AG08396 (cell line): ENCODE data around the gene TBC1D1.
"Not testable (repeated sequence)": the region's sequence is repeated elsewhere in the genome, so short reads cannot be mapped to it uniquely, and the experiment has no call there.

Experiments
- DNase-seq: peaks from one replicate; pipeline ENCODE4 v3.0.0; 2012; ENCODE audit warnings: low spot score, mixed read lengths

Gene TBC1D1

GRCh38 chr4:37889849-37890800, 759 bp upstream of the TBC1D1 start:
- peak; percentile 27 for DNase-seq

GRCh38 chr4:37891260-37892159, 626 bp downstream of the TBC1D1 start:
- peak; percentile 33 for DNase-seq

- DNase-seq: no peak
Measured at GRCh38 chr4:37892641-37893040, 1.8 kb downstream of the TBC1D1 start.

- no peak for DNase-seq
Measured at GRCh38 chr4:37893164-37893563, 2.3 kb downstream of the TBC1D1 start.

- no peak for DNase-seq
Measured at GRCh38 chr4:37895271-37895670, 4.4 kb downstream of the TBC1D1 start.

- no peak for DNase-seq
Measured at GRCh38 chr4:37896206-37896860, 5.4 kb downstream of the TBC1D1 start.

GRCh38 chr4:37902212-37902611, 11.3 kb downstream of the TBC1D1 start:
- DNase-seq: no peak

- DNase-seq: no peak
Measured at GRCh38 chr4:37902738-37903693, 12.1 kb downstream of the TBC1D1 start.

- DNase-seq: no peak
Measured at GRCh38 chr4:37903901-37904300, 13.0 kb downstream of the TBC1D1 start.

- no peak for DNase-seq
Measured at GRCh38 chr4:37904824-37905223, 13.9 kb downstream of the TBC1D1 start.

- no peak for DNase-seq
Measured at GRCh38 chr4:37905533-37906169, 14.8 kb downstream of the TBC1D1 start.

GRCh38 chr4:37908488-37909331, 17.8 kb downstream of the TBC1D1 start:
- DNase-seq: peak; percentile 45

GRCh38 chr4:37909332-37910090, 18.6 kb downstream of the TBC1D1 start:
- no peak for DNase-seq

- DNase-seq: no peak
Measured at GRCh38 chr4:37910091-37910486, 19.2 kb downstream of the TBC1D1 start.

GRCh38 chr4:37914539-37914938, 23.7 kb downstream of the TBC1D1 start:
- DNase-seq: no peak

- no peak for DNase-seq
Measured at GRCh38 chr4:37917388-37917787, 26.5 kb downstream of the TBC1D1 start.

GRCh38 chr4:37918653-37919052, 27.8 kb downstream of the TBC1D1 start:
- no peak for DNase-seq

- no peak for DNase-seq
Measured at GRCh38 chr4:37922328-37922727, 31.4 kb downstream of the TBC1D1 start.

GRCh38 chr4:37923089-37923488, 32.2 kb downstream of the TBC1D1 start:
- not testable (repeated sequence) for DNase-seq
